Activated CD4-positive, alpha-beta T cell treated with anti-CD3 and anti-CD28 coated beads, Interleukin-2, amount 50 U/mL, for 1 hour (primary cell): ENCODE data around the gene KIAA0930.
"Not testable (repeated sequence)": the region's sequence is repeated elsewhere in the genome, so short reads cannot be mapped to it uniquely, and the experiment has no call there.

Experiments
- DNase-seq: peaks from one replicate; pipeline ENCODE4 v3.0.0-alpha.2; 2020

Gene KIAA0930

GRCh38 chr22:45240810-45241631, at the start of gene KIAA0930:
Gene KIAA0930 (minus strand): TSS chr22:45240894. CDS start chr22:45240703, 191 bp downstream.
- peak; percentile 75 for DNase-seq

GRCh38 chr22:45286854-45287551, 46.3 kb upstream of the KIAA0930 start:
- no peak for DNase-seq

- DNase-seq = no peak
These were observed 44.8 kb upstream of the KIAA0930 start for GRCh38 chr22:45285263-45286058.

- peak; percentile 59 for DNase-seq
These were observed 44.1 kb upstream of the KIAA0930 start, which contains the start of gene UPK3A for GRCh38 chr22:45284705-45285262. Gene UPK3A (plus strand): TSS chr22:45284949. CDS start chr22:45285014, 65 bp downstream.

GRCh38 chr22:45281010-45281409, 40.3 kb upstream of the KIAA0930 start:
- no peak for DNase-seq

GRCh38 chr22:45280587-45280980, 39.9 kb upstream of the KIAA0930 start:
- no peak for DNase-seq

- DNase-seq = no peak
These were observed 37.4 kb upstream of the KIAA0930 start for GRCh38 chr22:45278125-45278524.

GRCh38 chr22:45277720-45278119, 37.0 kb upstream of the KIAA0930 start:
- DNase-seq = not testable (repeated sequence)

- no peak for DNase-seq
These were observed 35.9 kb upstream of the KIAA0930 start for GRCh38 chr22:45276507-45277105.

GRCh38 chr22:45273452-45274075, 32.9 kb upstream of the KIAA0930 start:
- DNase-seq = no peak

GRCh38 chr22:45272498-45272897, 31.8 kb upstream of the KIAA0930 start:
- no peak for DNase-seq

- no peak for DNase-seq
These were observed 31.0 kb upstream of the KIAA0930 start for GRCh38 chr22:45271667-45272201.

- DNase-seq = no peak
These were observed 29.7 kb upstream of the KIAA0930 start for GRCh38 chr22:45270095-45271020.

- peak; percentile 92 for DNase-seq
These were observed 28.5 kb upstream of the KIAA0930 start for GRCh38 chr22:45268958-45269844.

- DNase-seq = peak; percentile 17
These were observed 27.7 kb upstream of the KIAA0930 start for GRCh38 chr22:45268167-45268957.

- DNase-seq = no peak
These were observed 24.8 kb upstream of the KIAA0930 start for GRCh38 chr22:45265535-45265934.

- DNase-seq = no peak
These were observed 23.0 kb upstream of the KIAA0930 start for GRCh38 chr22:45263463-45264269.
